Dermis blood vessel endothelial cell (primary cell): Measurements from ENCODE around the gene UNC13A. TPM values are rescaled to one million over a fixed set of nuclear protein-coding genes. Genes with fewer than 3 reads are reported as not detected.
A peak's percentile ranks its signal among the peaks of the same experiment; 100 is the strongest.

Experiments used
- DNase-seq: peaks from one replicate; pipeline ENCODE4 v3.0.0; 2010
- total RNA-seq: library from RNA; depleted of rRNA; stranded (reverse); fragments of >200 nt; gene quantifications from 2 replicates; pipeline ENCODE4 v1.2.3, GENCODE V29; 2014

Gene UNC13A
- under 0.01 and 0.09 TPM in 2 replicates for total RNA-seq

DNA sequence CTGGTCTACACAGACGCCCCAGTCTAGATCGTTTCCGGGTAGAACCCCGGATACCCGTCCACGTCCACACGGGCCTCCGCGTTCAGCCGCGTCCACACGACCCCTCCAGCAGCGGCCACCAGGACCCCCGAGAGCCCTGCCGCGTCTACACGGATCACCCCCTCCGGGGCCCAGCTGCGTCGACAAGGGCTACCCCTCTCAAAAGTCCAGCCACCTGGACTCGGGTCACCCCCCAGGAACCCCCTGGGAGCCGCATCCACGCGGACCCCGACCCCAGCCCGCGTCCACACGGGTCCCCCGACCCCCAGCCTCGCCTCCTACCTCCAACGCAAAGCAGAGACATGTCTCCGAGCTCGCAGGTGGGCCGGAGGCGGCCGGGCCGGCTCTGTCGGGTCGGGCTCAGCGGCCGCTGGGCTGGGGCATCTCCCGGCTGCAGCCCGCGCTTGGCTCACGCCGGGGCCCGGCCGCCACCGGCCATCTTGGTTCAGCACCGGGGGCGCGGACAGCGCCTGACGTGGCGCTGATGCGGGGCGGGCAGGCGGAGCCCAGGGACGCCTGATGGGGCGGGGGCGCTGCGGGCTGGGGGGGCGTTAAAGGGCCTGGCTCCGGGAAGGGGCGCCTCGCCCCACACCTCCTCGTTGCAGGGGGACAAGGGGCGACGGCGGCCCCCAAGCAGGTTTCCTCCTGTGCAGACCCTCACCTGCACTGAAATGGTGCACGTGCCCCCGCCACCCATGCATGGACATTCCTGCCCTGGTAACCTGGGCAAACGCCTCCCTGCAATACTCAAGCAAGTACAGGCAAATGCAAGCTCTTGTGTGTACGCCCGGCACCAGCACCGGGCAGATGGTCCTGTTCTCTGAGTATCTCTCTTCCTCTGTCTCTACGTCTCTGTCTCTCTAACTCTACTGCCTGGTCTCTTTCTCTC lies at the start of gene UNC13A:
Gene UNC13A, minus strand, starts transcription at position 498 of the 928 bp plus-strand sequence. Its CDS starts 155 bp downstream, at position 343.
- DNase-seq, result peak; percentile 58

DNA sequence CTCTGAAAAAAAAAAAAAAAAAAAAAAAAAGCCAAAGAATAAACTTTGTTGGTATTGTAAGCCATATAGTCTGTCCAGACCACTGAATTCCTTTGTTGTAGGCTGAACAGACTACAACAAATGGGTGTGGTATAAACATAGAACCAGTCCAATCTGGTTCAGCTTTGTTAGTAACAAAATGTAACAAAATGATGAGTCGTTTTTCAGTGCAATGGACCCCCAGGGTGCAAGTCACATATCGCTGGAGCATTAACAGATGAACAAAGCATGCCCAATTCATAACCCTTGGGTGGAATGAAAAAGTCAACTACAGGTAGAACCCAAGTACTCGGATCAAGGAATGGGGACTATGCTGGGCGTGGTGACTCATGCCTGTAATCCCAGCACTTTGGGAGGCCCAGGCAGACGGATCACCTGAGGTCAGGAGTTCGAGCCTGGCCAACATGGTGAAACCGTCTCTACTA lies 49.6 kb upstream of the UNC13A start:
- no peak for DNase-seq

DNA sequence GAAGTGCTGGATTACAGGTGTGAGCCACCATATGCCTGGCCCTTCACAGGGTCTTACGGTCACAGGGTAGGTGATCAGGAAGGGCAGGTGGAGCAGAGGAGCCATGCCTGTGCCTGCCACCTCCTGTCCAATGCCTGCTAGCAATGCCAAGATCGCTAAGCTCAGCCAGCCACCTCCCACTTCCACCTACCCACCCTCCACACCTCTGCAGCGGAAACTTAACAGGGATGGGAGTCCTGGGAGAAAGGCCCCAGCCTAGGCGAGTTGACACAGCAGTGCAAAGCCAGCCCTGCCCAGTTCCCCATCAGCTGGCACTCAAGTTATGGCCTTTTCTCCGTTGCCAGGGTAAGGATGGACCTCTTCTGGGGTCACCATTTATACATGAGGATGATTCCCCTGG lies 47.3 kb upstream of the UNC13A start:
- DNase-seq, result no peak

DNA sequence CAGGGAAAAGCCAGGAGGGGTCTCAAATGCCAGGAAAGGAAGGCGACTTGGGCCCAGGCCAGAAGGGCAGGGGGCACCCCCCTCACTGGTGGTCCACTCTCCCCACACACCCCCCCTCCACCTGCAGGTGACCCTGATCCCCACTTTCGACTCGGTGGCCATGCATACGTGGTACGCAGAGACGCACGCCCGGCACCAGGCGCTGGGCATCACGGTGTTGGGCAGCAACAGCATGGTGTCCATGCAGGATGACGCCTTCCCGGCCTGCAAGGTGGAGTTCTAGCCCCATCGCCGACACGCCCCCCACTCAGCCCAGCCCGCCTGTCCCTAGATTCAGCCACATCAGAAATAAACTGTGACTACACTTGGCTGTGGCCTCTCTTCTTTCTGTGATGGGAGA lies 46.0 kb upstream of the UNC13A start:
- no peak for DNase-seq

DNA sequence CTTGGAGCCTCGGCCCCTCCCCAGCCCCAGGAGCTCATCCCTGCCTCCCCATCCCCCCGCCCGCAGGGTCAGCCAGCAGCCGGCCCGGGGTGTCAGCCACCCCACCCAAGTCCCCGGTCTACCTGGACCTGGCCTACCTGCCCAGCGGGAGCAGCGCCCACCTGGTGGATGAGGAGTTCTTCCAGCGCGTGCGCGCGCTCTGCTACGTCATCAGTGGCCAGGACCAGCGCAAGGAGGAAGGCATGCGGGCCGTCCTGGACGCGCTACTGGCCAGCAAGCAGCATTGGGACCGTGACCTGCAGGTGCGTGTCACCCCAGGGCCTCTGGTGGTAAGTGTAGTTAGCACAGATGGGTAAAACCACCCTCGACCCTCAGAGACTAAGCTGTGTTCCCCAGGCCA lies 45.0 kb upstream of the UNC13A start:
- no peak for DNase-seq

DNA sequence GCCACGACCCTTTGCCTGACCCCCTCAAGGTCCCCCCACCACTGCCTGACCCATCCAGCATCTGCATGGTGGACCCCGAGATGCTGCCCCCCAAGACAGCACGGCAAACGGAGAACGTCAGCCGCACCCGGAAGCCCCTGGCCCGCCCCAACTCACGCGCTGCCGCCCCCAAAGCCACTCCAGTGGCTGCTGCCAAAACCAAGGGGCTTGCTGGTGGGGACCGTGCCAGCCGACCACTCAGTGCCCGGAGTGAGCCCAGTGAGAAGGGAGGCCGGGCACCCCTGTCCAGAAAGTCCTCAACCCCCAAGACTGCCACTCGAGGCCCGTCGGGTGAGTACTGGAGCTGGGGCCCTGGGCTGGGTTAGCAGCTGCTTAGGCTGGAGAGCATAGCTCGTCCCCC lies 39.7 kb upstream of the UNC13A start:
- DNase-seq, result no peak

DNA sequence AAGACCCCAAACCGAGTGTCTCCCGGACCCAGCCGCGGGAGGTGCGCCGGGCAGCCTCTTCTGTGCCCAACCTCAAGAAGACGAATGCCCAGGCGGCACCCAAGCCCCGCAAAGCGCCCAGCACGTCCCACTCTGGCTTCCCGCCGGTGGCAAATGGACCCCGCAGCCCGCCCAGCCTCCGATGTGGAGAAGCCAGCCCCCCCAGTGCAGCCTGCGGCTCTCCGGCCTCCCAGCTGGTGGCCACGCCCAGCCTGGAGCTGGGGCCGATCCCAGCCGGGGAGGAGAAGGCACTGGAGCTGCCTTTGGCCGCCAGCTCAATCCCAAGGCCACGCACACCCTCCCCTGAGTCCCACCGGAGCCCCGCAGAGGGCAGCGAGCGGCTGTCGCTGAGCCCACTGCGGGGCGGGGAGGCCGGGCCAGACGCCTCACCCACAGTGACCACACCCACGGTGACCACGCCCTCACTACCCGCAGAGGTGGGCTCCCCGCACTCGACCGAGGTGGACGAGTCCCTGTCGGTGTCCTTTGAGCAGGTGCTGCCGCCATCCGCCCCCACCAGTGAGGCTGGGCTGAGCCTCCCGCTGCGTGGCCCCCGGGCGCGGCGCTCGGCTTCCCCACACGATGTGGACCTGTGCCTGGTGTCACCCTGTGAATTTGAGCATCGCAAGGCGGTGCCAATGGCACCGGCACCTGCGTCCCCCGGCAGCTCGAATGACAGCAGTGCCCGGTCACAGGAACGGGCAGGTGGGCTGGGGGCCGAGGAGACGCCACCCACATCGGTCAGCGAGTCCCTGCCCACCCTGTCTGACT lies 39.0 kb upstream of the UNC13A start:
- DNase-seq, result no peak

DNA sequence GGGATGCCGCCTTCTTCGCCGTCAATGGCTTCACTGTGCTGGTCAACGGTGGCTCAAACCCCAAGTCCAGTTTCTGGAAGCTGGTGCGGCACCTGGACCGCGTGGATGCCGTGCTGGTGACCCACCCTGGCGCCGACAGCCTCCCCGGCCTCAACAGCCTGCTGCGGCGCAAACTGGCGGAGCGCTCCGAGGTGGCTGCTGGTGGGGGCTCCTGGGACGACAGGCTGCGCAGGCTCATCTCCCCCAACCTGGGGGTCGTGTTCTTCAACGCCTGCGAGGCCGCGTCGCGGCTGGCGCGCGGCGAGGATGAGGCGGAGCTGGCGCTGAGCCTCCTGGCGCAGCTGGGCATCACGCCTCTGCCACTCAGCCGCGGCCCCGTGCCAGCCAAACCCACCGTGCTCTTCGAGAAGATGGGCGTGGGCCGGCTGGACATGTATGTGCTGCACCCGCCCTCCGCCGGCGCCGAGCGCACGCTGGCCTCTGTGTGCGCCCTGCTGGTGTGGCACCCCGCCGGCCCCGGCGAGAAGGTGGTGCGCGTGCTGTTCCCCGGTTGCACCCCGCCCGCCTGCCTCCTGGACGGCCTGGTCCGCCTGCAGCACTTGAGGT lies 38.1 kb upstream of the UNC13A start:
- DNase-seq, result no peak

DNA sequence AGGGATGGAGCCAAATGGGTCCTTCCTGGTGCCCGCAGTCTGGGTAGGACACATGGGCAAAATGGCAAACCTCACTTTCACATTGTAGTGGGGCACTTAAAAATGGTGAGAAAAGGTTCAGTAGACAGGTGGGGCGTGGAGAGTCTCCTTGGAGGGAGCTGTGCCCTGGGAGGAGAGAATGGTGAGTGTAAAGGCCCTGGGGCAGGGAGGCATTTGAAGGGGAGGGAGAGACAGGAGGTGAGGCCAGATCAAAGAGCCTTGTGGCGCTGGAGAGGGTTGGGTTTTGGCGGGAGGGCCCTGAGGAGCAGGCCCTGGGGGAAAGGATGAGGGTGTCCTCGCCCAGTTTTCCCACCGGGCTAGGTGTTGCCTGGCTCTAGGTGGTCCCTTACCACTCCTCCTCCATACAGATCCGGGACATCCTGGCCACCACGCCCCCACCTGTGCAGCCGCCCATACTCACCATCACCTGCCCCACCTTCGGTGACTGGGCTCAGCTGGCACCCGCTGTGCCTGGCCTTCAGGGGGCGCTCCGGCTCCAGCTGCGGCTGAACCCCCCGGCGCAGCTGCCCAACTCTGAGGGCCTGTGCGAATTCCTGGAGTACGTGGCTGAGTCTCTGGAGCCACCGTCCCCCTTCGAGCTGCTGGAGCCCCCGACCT lies 37.4 kb upstream of the UNC13A start:
- no peak for DNase-seq

GRCh38 chr19:17724655-17725054 lies 36.5 kb upstream of the UNC13A start:
- DNase-seq, result no peak

DNA sequence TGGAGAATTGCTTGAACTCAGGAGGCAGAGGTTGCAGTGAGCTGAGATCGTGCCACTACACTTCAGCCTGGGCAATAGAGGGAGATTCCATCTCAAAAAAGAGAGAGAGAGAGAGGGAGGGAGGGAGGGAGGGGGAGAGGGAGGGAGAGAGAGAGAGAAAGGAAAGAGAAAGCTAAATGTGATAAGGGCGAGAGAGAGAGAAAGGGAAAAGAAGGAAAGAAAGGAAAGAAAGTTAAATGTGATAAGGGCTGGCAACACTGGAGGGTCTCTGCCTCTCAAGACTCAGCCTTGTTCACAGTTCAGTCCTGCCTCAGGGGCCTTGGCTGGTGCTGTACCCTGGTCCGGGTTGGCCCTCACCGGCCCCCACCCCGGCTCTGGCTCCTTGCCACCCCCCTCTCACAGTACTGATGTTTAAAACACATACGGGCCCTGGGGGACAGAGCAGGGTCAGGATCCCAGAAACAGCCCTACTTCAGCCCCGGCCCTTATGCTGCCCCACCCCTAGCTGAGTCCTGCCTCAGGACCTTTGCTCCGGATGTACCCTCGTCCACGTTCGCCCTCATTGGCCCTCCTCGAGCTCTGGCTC lies 34.6 kb upstream of the UNC13A start:
- no peak for DNase-seq

DNA sequence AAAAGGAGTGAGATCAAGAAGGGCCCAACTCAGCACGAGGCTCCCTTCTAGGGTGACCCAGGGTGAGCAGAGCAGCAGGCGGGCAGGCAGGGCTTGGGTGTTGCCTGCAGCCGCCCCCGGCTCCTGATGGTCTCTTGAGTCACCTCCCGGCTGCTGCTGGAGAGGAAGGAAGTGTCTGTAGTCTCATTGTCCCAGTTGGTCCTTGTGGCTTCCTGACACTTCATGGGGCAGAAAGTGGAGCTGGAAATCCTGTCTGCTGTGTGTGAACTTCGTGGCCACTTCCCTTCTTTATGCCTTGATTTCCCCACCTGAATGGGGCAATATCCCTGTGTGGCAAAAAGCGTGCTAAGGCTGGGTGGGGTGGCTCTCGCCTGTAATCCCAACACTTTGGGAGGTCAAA lies 33.7 kb upstream of the UNC13A start:
- DNase-seq, result peak; percentile 82

GRCh38 chr19:17721111-17721628 lies 33.0 kb upstream of the UNC13A start:
- DNase-seq, result no peak

- DNase-seq, result peak; percentile 67
Measured at GRCh38 chr19:17720440-17720839, 32.3 kb upstream of the UNC13A start.

DNA sequence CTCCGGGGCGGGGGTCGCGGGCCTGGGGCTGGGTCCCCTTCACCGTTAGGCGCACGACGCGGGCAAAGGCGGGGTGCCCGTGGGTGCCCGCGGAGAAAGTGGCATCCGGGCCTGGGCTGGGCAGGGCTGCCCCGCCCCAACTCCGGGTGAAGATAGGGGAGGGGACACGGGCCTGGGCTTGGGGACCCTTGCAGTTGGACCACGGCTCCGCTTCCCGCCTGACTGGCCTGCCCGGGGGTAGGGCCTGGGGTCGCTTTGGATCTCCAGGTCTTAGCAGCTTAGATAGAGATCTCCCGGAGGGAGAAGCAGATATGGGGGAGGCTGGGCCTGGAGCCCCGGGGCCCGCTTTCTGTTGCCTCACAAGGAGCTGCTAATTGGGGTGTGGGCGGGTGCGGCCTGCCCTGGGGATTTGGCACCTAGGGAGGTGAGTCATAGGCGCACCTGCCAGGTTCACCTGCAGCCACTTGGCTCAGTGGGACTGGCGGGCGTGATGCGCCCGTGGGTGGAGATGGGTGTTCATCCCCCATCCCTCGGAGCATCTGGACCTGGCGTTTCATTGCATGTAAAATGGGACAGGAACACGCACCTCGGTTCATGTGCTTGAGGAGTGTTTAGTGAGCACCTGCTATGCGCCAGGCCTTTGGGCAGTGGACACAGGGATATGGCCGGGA lies 31.7 kb upstream of the UNC13A start:
- no peak for DNase-seq

GRCh38 chr19:17718947-17719711 lies 31.0 kb upstream of the UNC13A start, which contains the start of gene MAP1S:
TSS of gene MAP1S (plus strand) at chr19:17719480. CDS start at chr19:17719503, 23 bp downstream.
- DNase-seq, result peak; percentile 56

- no peak for DNase-seq
Measured at GRCh38 chr19:17718550-17718946, 30.4 kb upstream of the UNC13A start.

DNA sequence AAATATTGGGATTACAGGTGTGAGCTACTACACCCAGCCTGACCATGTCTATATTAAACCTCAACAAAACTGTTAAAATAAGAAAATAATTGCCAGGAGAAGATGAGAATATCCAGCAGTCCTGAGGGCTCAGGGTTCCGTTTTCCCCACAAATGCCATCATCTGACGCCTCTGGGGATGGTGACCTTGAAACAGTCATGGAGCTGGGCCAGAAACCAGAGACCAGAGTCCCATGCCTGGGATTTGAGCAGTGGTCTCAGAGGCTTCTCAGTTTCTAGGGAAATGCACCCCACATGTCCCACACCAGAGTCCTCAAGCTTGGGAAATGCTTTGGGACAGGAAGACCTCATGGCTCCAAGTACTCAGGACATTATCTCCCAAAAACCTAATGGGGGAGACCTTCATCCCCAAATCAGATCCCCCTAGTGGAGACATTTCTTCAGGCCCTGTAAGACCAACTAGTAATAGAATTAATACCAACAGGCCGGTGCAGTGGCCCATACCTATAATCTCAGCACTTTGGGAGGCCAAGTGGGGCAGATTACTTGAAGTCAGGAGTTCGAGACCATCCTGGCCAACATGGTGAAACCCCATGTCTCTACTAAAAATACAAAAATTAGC lies 28.3 kb upstream of the UNC13A start:
- DNase-seq, result peak; percentile 17

DNA sequence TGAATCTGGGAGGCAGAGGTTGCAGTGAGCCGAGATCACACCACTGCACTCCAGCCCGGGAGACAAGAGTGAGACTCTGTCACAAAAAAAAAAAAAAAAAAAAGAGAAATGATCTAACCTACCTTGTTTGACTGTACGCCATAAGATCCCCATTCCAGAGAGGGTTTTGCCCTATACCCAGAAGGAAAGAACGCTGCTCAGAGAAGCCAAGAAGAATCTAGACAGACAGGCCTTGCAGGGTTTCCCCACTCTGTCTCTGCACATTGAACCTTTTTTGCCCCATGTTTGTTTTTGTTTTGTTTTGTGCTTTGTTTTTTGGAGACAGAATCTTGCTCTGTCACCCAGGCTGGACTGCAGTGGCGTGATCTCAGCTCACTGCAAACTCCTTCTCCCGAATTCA lies 23.7 kb upstream of the UNC13A start:
- no peak for DNase-seq

DNA sequence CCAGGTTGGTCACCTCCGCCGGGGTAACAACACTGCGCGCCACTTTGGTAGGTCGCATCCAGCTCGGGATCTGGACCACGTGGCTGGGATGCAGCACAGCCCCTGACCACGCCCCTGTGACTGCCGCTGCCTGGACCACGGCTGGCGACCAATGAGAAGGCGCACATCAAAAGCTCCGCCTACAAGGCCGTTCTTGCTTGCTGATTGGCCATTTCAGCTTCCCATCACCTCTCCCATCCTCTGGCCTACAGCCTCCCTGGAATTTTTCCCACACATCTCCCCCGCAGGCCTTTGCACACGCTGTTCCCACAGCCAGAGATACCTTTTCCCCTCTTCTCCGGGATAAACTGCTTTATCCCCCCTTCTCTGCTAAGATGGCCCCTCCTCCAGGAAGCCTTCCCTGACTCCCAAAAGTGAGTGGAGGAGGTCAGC lies 18.6 kb upstream of the UNC13A start:
- peak; percentile 52 for DNase-seq
